Activated T-helper 1 cell treated with anti-CD3 and anti-CD28 coated beads, Interleukin-2, amount 50 U/mL, for 16 hours (primary cell): ENCODE data around the gene COX7B2.

Source experiments
- DNase-seq, 2 donors: peaks; one replicate each; pipeline ENCODE4 v3.0.0-alpha.2; 2020; ENCODE audit warnings: low read depth in 1 of 2, low spot score in 1 of 2

COX7B2 gene

GRCh38 chr4:46890056-46890455 is 19.0 kb downstream of the COX7B2 start:
- no peak for DNase-seq

GRCh38 chr4:46889410-46889809 is 19.6 kb downstream of the COX7B2 start:
- DNase-seq = no peak

- no peak for DNase-seq
Measured at GRCh38 chr4:46886711-46887110, 22.3 kb downstream of the COX7B2 start.

GRCh38 chr4:46878641-46879040 is 30.4 kb downstream of the COX7B2 start:
- DNase-seq = no peak

GRCh38 chr4:46874811-46875210 is 34.2 kb downstream of the COX7B2 start:
- DNase-seq = no peak

GRCh38 chr4:46870411-46870810 is 38.6 kb downstream of the COX7B2 start:
- DNase-seq = no peak

GRCh38 chr4:46856333-46856732 is 52.7 kb downstream of the COX7B2 start:
- DNase-seq = no peak

- DNase-seq = no peak
Measured at GRCh38 chr4:46852800-46853199, 56.2 kb downstream of the COX7B2 start.

- no peak for DNase-seq
Measured at GRCh38 chr4:46850026-46850425, 59.0 kb downstream of the COX7B2 start.

GRCh38 chr4:46844325-46844917 is 64.6 kb downstream of the COX7B2 start:
- no peak for DNase-seq

- no peak for DNase-seq
Measured at GRCh38 chr4:46839128-46839527, 69.9 kb downstream of the COX7B2 start.

GRCh38 chr4:46837639-46838038 is 71.4 kb downstream of the COX7B2 start:
- no peak for DNase-seq

GRCh38 chr4:46836584-46836983 is 72.5 kb downstream of the COX7B2 start:
- no peak for DNase-seq

- DNase-seq = no peak
Measured at GRCh38 chr4:46830971-46831454, 78.0 kb downstream of the COX7B2 start.

GRCh38 chr4:46820154-46820553 is 88.9 kb downstream of the COX7B2 start:
- DNase-seq = no peak

GRCh38 chr4:46819095-46819494 is 90.0 kb downstream of the COX7B2 start:
- DNase-seq = no peak

- no peak for DNase-seq
Measured at GRCh38 chr4:46818604-46819003, 90.4 kb downstream of the COX7B2 start.

- no peak for DNase-seq
Measured at GRCh38 chr4:46817806-46818205, 91.2 kb downstream of the COX7B2 start.

- no peak for DNase-seq
Measured at GRCh38 chr4:46804781-46805413, 104.1 kb downstream of the COX7B2 start.

- DNase-seq = no peak
Measured at GRCh38 chr4:46793036-46793435, 116.0 kb downstream of the COX7B2 start.

- DNase-seq = no peak
Measured at GRCh38 chr4:46781434-46782092, 127.5 kb downstream of the COX7B2 start.

GRCh38 chr4:46765465-46765864 is 143.6 kb downstream of the COX7B2 start:
- no peak for DNase-seq
